ENCODE data around the gene DLEC1. TPM values are rescaled to one million over a fixed set of nuclear protein-coding genes. Genes with fewer than 3 reads are reported as not detected.

DLEC1 gene
- total and polyA plus RNA-seq, 9 of the 15 experiments (the other 6 are each of a cell fraction or from before 2014, with no cell fraction given), result 0.07 to 0.08 TPM; not detected in 7

GRCh38 chr3:38054499-38055001 lies 15.5 kb downstream of the DLEC1 start:
- WGBS (ENCODE audit: insufficient coverage, low coverage, missing lambda C conversion rate), result 4% methylated on average over 3 of the region's 3 CpGs
- intact Hi-C loops (cut with micrococcal nuclease) (no loop called here), in situ Hi-C loops (cut with MboI) (no loop called here)
- no peak for TF ChIP-seq ZC3H11A (IDR thresholded peaks at IDR 0.05; ENCODE audit: low read depth, low read length)
- no peak for TF ChIP-seq ZNF253 (CRISPR knock-in tag; conservative IDR thresholded peaks at IDR 0.05)
- no peak for TF ChIP-seq MYC (IDR thresholded peaks at IDR 0.05; ENCODE audit: low read depth, low read length)
- TF ChIP-seq MYC (CRISPR knock-in tag; IDR thresholded peaks at IDR 0.05; ENCODE audit: borderline replicate concordance, low read depth), result no peak
- TF ChIP-seq CBX5 (IDR thresholded peaks at IDR 0.05; ENCODE audit: borderline replicate concordance, low read depth), result no peak
- no peak for TF ChIP-seq CREB3L1 (IDR thresholded peaks at IDR 0.05; ENCODE audit: borderline replicate concordance, low read depth)
- TF ChIP-seq ZBTB1 (CRISPR knock-in tag; IDR thresholded peaks at IDR 0.05; ENCODE audit: borderline replicate concordance, low read depth), result no peak
- TF ChIP-seq HLTF (IDR thresholded peaks at IDR 0.05), result no peak
- TF ChIP-seq ZNF398 (CRISPR knock-in tag; IDR thresholded peaks at IDR 0.05), result no peak
- TF ChIP-seq LARP7 (IDR thresholded peaks at IDR 0.05), result no peak
- no peak for TF ChIP-seq ZBTB43 (CRISPR knock-in tag; IDR thresholded peaks at IDR 0.05)
- no peak for TF ChIP-seq SRF (CRISPR knock-in tag; IDR thresholded peaks at IDR 0.05)
- TF ChIP-seq ZNF12 (CRISPR knock-in tag; IDR thresholded peaks at IDR 0.05), result no peak
- no peak for TF ChIP-seq IRF9 (tag; IDR thresholded peaks at IDR 0.05)
- Histone ChIP-seq H3K79me2 (ENCODE audit: control insufficient read depth, insufficient read depth, low read length) (no peaks in the 10 kb centered on the region), H3K36me3 (ENCODE audit: control insufficient read depth, insufficient read depth, low read length) (no peaks in the 10 kb centered on the region), H3K9me3 (replicated peaks; ENCODE audit: control insufficient read depth, insufficient read depth, low read depth, low read length) (no peaks in the 10 kb centered on the region), H3K9me1 (ENCODE audit: control insufficient read depth, insufficient read depth, low read length) (no peaks in the 10 kb centered on the region), H4K20me1 (replicated peaks; ENCODE audit: control insufficient read depth, insufficient read depth, low read length) (no peaks in the 10 kb centered on the region), H3K4me2 (ENCODE audit: insufficient read depth, low read length) (no peak overlapping the region), H3K27me3 (ENCODE audit: control insufficient read depth in 2 of 2, insufficient read depth in 2 of 2, low read length in 2 of 2) (peaks cover 52 to 58% of the 10 kb centered on the region in 2 experiments), H3K9ac (ENCODE audit: insufficient read depth in 1 of 2, low read depth in 2 of 2, low read length in 2 of 2) (no peak overlapping the region), H3K4me1 (replicated peaks in 1 of 2; ENCODE audit: control insufficient read depth in 2 of 2, insufficient read depth in 2 of 2, low read length in 2 of 2) (peaks cover 0 to 3% of the 10 kb centered on the region in 2 experiments; a peak in 1 of 5 replicates), H3K27ac (ENCODE audit: extremely low read depth, low read depth, low read length) (no peak overlapping the region), H3K4me3 (no peak overlapping the region), H2AFZ (ENCODE audit: low read depth, low read length) (no peak overlapping the region)
- ChIA-PET POLR2A (no interaction called here), CTCF (ENCODE audit: low intra/inter-chr PET ratio) (no interaction called here)
- DNase-seq (ENCODE audit: extremely low read depth in 1 of 4, low spot score in 3 of 4), result no peak
- no TSS peak for BruUV-seq (replicated peaks)
- no peak for ATAC-seq
- no peak for FAIRE-seq
